ENCODE data around the gene CEP192. TPM values are rescaled to one million over a fixed set of nuclear protein-coding genes. Genes with fewer than 3 reads are reported as not detected.

Gene CEP192
- total RNA-seq, 1 experiment from 2014 or later: 24.3 TPM

- H3K4me2 ChIP-seq (ENCODE audit: low read length): no peak overlapping the region
- intact Hi-C loops (cut with micrococcal nuclease): no loop called here
- H4K20me1 ChIP-seq (ENCODE audit: insufficient read depth): no peaks in the 10 kb centered on the region
- no peak overlapping the region for H3K9ac ChIP-seq (ENCODE audit: low read length)
- H3K9me3 ChIP-seq (ENCODE audit: control insufficient read depth in 1 of 2, insufficient read depth in 1 of 2, low read depth in 1 of 2, low read length in 2 of 2): no peaks in the 10 kb centered on the region
- no TSS peak for BruUV-seq (replicated peaks)
- ATAC-seq (no peak), DNase-seq (ENCODE audit: low read depth, low spot score) (no peak)
- no peaks in the 10 kb centered on the region for H3K36me3 ChIP-seq (ENCODE audit: control insufficient read depth in 1 of 2, insufficient read depth in 2 of 2, low read length in 2 of 2)
- H2AFZ ChIP-seq (ENCODE audit: low read depth, low read length, poor library complexity, severe bottlenecking): no peak overlapping the region
- TF ChIP-seq EZH2 (IDR thresholded peaks at IDR 0.05): no peak
- ChIA-PET RAD21 (ENCODE audit: low non-redundant PET in 1 of 2, low total read pairs in 2 of 2, uncharacterized antibody in 2 of 2, unreplicated experiment in 2 of 2) (no interaction called here), CTCF (no interaction called here), POLR2A (no interaction called here)
- H3K27ac ChIP-seq (ENCODE audit: low read depth, low read length): no peak overlapping the region
- no peaks in the 10 kb centered on the region for H3K27me3 ChIP-seq (ENCODE audit: insufficient read depth, low read length)
- H3K4me3 ChIP-seq (replicated peaks in 1 of 2; ENCODE audit: low read depth in 1 of 2, low read length in 2 of 2): no peak overlapping the region
- no peaks in the 10 kb centered on the region for H3K79me2 ChIP-seq (ENCODE audit: insufficient read depth, low read length)
- no peaks in the 10 kb centered on the region for H3K4me1 ChIP-seq (ENCODE audit: control insufficient read depth in 1 of 2, insufficient read depth in 2 of 2, low read length in 2 of 2)
- no peaks in the 10 kb centered on the region for H3K9me2 ChIP-seq (ENCODE audit: insufficient read depth)
Measured at GRCh38 chr18:13136904-13137669, 145.9 kb downstream of the CEP192 start.

- Histone ChIP-seq H3K4me1 (ENCODE audit: control insufficient read depth in 1 of 2, insufficient read depth in 2 of 2, low read length in 2 of 2) (no peaks in the 10 kb centered on the region), H3K4me3 (replicated peaks in 1 of 2; ENCODE audit: low read depth in 1 of 2, low read length in 2 of 2) (no peak overlapping the region), H3K36me3 (ENCODE audit: control insufficient read depth in 1 of 2, insufficient read depth in 2 of 2, low read length in 2 of 2) (no peaks in the 10 kb centered on the region), H3K27ac (ENCODE audit: low read depth, low read length) (no peak overlapping the region), H3K4me2 (ENCODE audit: low read length) (no peak overlapping the region), H2AFZ (ENCODE audit: low read depth, low read length, poor library complexity, severe bottlenecking) (no peak overlapping the region), H4K20me1 (ENCODE audit: insufficient read depth) (no peaks in the 10 kb centered on the region), H3K9ac (ENCODE audit: low read length) (no peak overlapping the region), H3K9me3 (ENCODE audit: control insufficient read depth in 1 of 2, insufficient read depth in 1 of 2, low read depth in 1 of 2, low read length in 2 of 2) (no peaks in the 10 kb centered on the region), H3K9me2 (ENCODE audit: insufficient read depth) (no peaks in the 10 kb centered on the region), H3K27me3 (ENCODE audit: insufficient read depth, low read length) (no peaks in the 10 kb centered on the region), H3K79me2 (ENCODE audit: insufficient read depth, low read length) (no peaks in the 10 kb centered on the region)
- ChIA-PET CTCF (no interaction called here), POLR2A (no interaction called here), RAD21 (ENCODE audit: low non-redundant PET in 1 of 2, low total read pairs in 2 of 2, uncharacterized antibody in 2 of 2, unreplicated experiment in 2 of 2) (no interaction called here)
- ATAC-seq (no peak), DNase-seq (ENCODE audit: low read depth, low spot score) (no peak)
- intact Hi-C loops (cut with micrococcal nuclease): no loop called here
- no TSS peak for BruUV-seq (replicated peaks)
- TF ChIP-seq FOSL1 (IDR thresholded peaks at IDR 0.05; ENCODE audit: low read depth): no peak
- TF ChIP-seq RAD21 (IDR thresholded peaks at IDR 0.05; ENCODE audit: low read depth): no peak
- TF ChIP-seq CTCF (IDR thresholded peaks at IDR 0.05 in 2 of 3, conservative IDR thresholded peaks at IDR 0.05 in 1 of 3; ENCODE audit: borderline replicate concordance in 1 of 3, insufficient read depth in 1 of 3, low read depth in 2 of 3, low read length in 2 of 3): no peak
- TF ChIP-seq CBX3 (IDR thresholded peaks at IDR 0.05; ENCODE audit: low read depth): no peak
- no peak for TF ChIP-seq JUND (IDR thresholded peaks at IDR 0.05)
- no peak for TF ChIP-seq EZH2 (IDR thresholded peaks at IDR 0.05)
- no peak for TF ChIP-seq EGR1 (IDR thresholded peaks at IDR 0.05; ENCODE audit: low read depth)
- no peak for TF ChIP-seq SIN3A (IDR thresholded peaks at IDR 0.05; ENCODE audit: low read depth)
- no peak for TF ChIP-seq POLR2A (IDR thresholded peaks at IDR 0.05; ENCODE audit: borderline replicate concordance, extremely low read depth, insufficient read depth, insufficient read length)
- TF ChIP-seq ZNF274 (IDR thresholded peaks at IDR 0.05; ENCODE audit: low read depth, low read length): no peak
- no peak for TF ChIP-seq SP1 (IDR thresholded peaks at IDR 0.05; ENCODE audit: low read depth)
Measured at GRCh38 chr18:13137670-13138419, 146.7 kb downstream of the CEP192 start.
